SK-N-SH (cell line): ENCODE data around the gene ACSM5.
"Not testable (repeated sequence)": the region's sequence is repeated elsewhere in the genome, so short reads cannot be mapped to it uniquely, and the experiment has no call there.

ENCODE experiments used
- EZH2phosphoT487 ChIP-seq: fragments of 200-600 bp; sonication (generic); IDR thresholded peaks from 2 replicates; pipeline ENCODE4 v1.6.1; 2017; ENCODE audit warnings: low read depth, mixed run types, mild to moderate bottlenecking, antibody characterized with exemption, moderate library complexity, borderline replicate concordance
- FOXJ3 ChIP-seq: sonication (generic); formaldehyde crosslinking; IDR thresholded peaks from 2 replicates; pipeline ENCODE4 v1.5.1; 2020; ENCODE audit warnings: mild to moderate bottlenecking, missing genetic modification reagents
- NRF1 ChIP-seq: IDR thresholded peaks from 2 replicates; pipeline ENCODE4 v1.6.1; 2012; ENCODE audit warnings: low read depth, mild to moderate bottlenecking, low read length
- POLR2AphosphoS5 ChIP-seq: IDR thresholded peaks from 2 replicates; pipeline ENCODE4 v1.6.1; 2012; ENCODE audit warnings: low read depth, low read length
- SMC3 ChIP-seq: IDR thresholded peaks from 2 replicates; pipeline ENCODE4 v1.6.1; 2012; ENCODE audit warnings: low read depth, low read length, improper control_type of control experiment
- USF1 ChIP-seq: IDR thresholded peaks from 2 replicates; pipeline ENCODE4 v1.4.0; 2012; ENCODE audit warnings: low read depth, borderline replicate concordance
- TF ChIP-seq, protein P1 (sequence below): fragments of 200-600 bp; sonication (generic); IDR thresholded peaks from 2 replicates; pipeline ENCODE4 v1.6.1; 2017; ENCODE audit warnings: antibody characterized with exemption, mild to moderate bottlenecking, moderate library complexity
- TF ChIP-seq, protein P2 (sequence below): fragments of 150-350 bp; IDR thresholded peaks from 2 replicates; pipeline ENCODE4 v1.6.1; 2017; ENCODE audit warnings: antibody characterized with exemption, low read length, low read depth, borderline replicate concordance

DNA sequence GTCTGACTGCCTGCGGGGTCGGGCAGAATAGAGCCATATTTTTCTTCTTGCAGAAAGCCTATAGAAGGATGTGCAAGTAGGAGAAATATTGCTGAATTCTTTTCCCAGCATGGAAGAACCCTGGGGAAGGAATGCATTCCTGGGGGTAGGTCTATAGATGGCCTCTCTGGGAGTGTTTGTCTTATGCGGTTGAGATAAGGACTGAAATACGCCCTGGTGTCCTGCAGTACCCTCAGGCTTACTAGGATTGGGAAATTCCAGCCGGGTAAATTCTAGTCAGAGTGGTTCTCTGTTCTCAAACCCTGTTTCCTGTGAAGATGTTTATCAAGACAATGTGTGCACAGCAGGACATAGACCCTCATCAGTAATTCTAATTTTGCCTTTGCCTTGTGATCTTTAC is 44.3 kb downstream of the ACSM5 start:
- TF ChIP-seq, protein P1, sequence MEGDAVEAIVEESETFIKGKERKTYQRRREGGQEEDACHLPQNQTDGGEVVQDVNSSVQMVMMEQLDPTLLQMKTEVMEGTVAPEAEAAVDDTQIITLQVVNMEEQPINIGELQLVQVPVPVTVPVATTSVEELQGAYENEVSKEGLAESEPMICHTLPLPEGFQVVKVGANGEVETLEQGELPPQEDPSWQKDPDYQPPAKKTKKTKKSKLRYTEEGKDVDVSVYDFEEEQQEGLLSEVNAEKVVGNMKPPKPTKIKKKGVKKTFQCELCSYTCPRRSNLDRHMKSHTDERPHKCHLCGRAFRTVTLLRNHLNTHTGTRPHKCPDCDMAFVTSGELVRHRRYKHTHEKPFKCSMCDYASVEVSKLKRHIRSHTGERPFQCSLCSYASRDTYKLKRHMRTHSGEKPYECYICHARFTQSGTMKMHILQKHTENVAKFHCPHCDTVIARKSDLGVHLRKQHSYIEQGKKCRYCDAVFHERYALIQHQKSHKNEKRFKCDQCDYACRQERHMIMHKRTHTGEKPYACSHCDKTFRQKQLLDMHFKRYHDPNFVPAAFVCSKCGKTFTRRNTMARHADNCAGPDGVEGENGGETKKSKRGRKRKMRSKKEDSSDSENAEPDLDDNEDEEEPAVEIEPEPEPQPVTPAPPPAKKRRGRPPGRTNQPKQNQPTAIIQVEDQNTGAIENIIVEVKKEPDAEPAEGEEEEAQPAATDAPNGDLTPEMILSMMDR, result not testable (repeated sequence)
- TF ChIP-seq EZH2phosphoT487; POLR2AphosphoS5; SMC3; FOXJ3 (CRISPR knock-in tag); USF1; NRF1: not testable (repeated sequence)
- TF ChIP-seq, protein P2, sequence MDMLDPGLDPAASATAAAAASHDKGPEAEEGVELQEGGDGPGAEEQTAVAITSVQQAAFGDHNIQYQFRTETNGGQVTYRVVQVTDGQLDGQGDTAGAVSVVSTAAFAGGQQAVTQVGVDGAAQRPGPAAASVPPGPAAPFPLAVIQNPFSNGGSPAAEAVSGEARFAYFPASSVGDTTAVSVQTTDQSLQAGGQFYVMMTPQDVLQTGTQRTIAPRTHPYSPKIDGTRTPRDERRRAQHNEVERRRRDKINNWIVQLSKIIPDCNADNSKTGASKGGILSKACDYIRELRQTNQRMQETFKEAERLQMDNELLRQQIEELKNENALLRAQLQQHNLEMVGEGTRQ, result not testable (repeated sequence)
